ENCODE data around the gene HOXC5. TPM values are rescaled to one million over a fixed set of nuclear protein-coding genes. Genes with fewer than 3 reads are reported as not detected.
A peak's percentile ranks its signal among the peaks of the same experiment; 100 is the strongest.

HOXC5 gene
- not detected for total RNA-seq (ENCODE audit: unreplicated experiment)
- long read RNA-seq = 0 reads

- Mint-ChIP-seq H3K4me1 (ENCODE audit: low read depth, unreplicated experiment) (peaks cover 6% of the 10 kb centered on the region), H3K4me3 (ENCODE audit: unreplicated experiment) (peak within 1 kb of the TSS; percentile 55), H3K27me3 (ENCODE audit: unreplicated experiment) (peaks cover 43% of the 10 kb centered on the region), H3K27ac (ENCODE audit: unreplicated experiment) (no peak within 1 kb of the TSS), H3K36me3 (ENCODE audit: unreplicated experiment) (no peaks in the 10 kb centered on the region), H3K9me3 (ENCODE audit: unreplicated experiment) (peaks cover 2% of the 10 kb centered on the region)
- peak; percentile 99 for TF ChIP-seq CTCF (IDR thresholded peaks at IDR 0.05; ENCODE audit: partially characterized antibody, unreplicated experiment)
- DNase-seq = peak; percentile 80
These were observed at the start of gene HOXC5 for GRCh38 chr12:54032627-54033100. TSS of gene HOXC5 (plus strand) at chr12:54033050. CDS start at chr12:54033123, 73 bp downstream.

GRCh38 chr12:53983568-53983949, 49.3 kb upstream of the HOXC5 start:
- Mint-ChIP-seq H3K36me3 (ENCODE audit: unreplicated experiment) (no peaks in the 10 kb centered on the region), H3K4me1 (ENCODE audit: low read depth, unreplicated experiment) (no peaks in the 10 kb centered on the region), H3K27me3 (ENCODE audit: unreplicated experiment) (peaks cover 53% of the 10 kb centered on the region), H3K27ac (ENCODE audit: unreplicated experiment) (no peak overlapping the region), H3K9me3 (ENCODE audit: unreplicated experiment) (peaks cover 8% of the 10 kb centered on the region), H3K4me3 (ENCODE audit: unreplicated experiment) (no peak overlapping the region)
- no peak for TF ChIP-seq CTCF (IDR thresholded peaks at IDR 0.05; ENCODE audit: partially characterized antibody, unreplicated experiment)
- DNase-seq = no peak

GRCh38 chr12:53983950-53984572, 48.8 kb upstream of the HOXC5 start:
- Mint-ChIP-seq H3K4me1 (ENCODE audit: low read depth, unreplicated experiment) (no peaks in the 10 kb centered on the region), H3K36me3 (ENCODE audit: unreplicated experiment) (no peaks in the 10 kb centered on the region), H3K4me3 (ENCODE audit: unreplicated experiment) (no peak overlapping the region), H3K27me3 (ENCODE audit: unreplicated experiment) (peaks cover 54% of the 10 kb centered on the region), H3K9me3 (ENCODE audit: unreplicated experiment) (peaks cover 8% of the 10 kb centered on the region), H3K27ac (ENCODE audit: unreplicated experiment) (no peak overlapping the region)
- DNase-seq = no peak
- TF ChIP-seq CTCF (IDR thresholded peaks at IDR 0.05; ENCODE audit: partially characterized antibody, unreplicated experiment) = no peak

- H3K27ac Mint-ChIP-seq (ENCODE audit: unreplicated experiment) = no peak within 1 kb of the TSS
These were observed 47.8 kb upstream of the HOXC5 start, which contains the start of gene HOXC10 for GRCh38 chr12:53984901-53985691. TSS of gene HOXC10 (plus strand) at chr12:53985146. CDS start at chr12:53985260, 114 bp downstream.

More at GRCh38 chr12:53984901-53985691, 47.8 kb upstream of the HOXC5 start, which contains the start of gene HOXC10:
- peaks cover 9% of the 10 kb centered on the region for H3K9me3 Mint-ChIP-seq (ENCODE audit: unreplicated experiment)
- no peaks in the 10 kb centered on the region for H3K4me1 Mint-ChIP-seq (ENCODE audit: low read depth, unreplicated experiment)
- DNase-seq = peak; percentile 91
- H3K4me3 Mint-ChIP-seq (ENCODE audit: unreplicated experiment) = no peak within 1 kb of the TSS
- peak; percentile 60 for TF ChIP-seq CTCF (IDR thresholded peaks at IDR 0.05; ENCODE audit: partially characterized antibody, unreplicated experiment)
- H3K27me3 Mint-ChIP-seq (ENCODE audit: unreplicated experiment) = peaks cover 57% of the 10 kb centered on the region
- no peaks in the 10 kb centered on the region for H3K36me3 Mint-ChIP-seq (ENCODE audit: unreplicated experiment)
